NCI-H1417 treated with DMSO at 0.1 percent for 48 hours (cell line): Measurements from ENCODE around the gene TRIM28.
"Not testable (repeated sequence)": the region's sequence is repeated elsewhere in the genome, so short reads cannot be mapped to it uniquely, and the experiment has no call there.

Source experiments
- DNase-seq: peaks from one replicate; lab custom pipeline; 2025; lab: John Stamatoyannopoulos, UW

TRIM28 gene

DNA sequence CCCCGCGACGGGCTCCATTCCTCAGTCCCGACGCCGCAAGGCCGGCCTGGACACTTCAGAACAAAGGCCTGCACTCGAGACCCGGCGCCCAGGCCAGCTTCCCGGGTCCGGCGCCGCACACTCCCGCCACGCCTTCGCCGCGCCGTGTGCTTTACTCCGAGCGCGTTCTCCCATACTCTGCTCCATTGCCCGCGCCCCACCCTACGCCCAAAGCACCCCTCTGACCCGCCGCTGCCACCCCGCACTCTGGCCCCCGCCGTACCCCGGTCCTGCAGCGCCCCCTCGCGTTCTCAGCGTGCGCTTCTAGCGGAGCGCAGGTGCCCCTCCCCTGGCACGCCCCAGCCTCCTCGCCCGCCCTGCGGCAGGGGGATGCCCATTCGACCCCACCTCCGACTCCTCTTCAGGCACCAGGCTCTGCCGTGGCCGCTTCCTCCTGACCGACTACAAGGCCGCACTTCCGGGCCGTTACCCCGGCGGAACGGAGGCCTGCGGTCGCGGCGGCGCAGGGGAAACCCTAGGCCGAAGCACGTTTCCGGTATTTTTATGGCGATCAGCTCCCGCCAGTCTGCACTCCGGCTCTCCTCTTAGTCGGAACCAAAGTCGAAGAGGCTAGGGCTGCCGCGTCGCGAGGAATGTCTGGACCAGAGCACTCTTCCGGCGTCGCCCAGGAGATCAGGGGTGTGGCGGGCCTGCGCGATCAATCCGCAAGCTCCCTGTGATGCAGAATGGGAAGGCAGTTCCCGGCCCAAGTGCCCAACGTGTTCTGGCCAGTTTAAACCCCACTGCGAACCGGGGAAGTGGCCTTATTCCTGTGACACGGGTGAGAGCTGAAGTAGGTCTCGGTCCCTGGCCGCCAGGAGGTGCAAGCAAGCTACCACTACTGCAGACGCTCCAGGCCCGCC, 24.3 kb upstream of the TRIM28 start, which contains the start of gene ZBTB45:
Gene ZBTB45, minus strand, starts transcription at position 456 of the 902 bp plus-strand sequence. CDS start 2,137 bp downstream, outside the sequence.
- DNase-seq: peak; percentile 75

DNA sequence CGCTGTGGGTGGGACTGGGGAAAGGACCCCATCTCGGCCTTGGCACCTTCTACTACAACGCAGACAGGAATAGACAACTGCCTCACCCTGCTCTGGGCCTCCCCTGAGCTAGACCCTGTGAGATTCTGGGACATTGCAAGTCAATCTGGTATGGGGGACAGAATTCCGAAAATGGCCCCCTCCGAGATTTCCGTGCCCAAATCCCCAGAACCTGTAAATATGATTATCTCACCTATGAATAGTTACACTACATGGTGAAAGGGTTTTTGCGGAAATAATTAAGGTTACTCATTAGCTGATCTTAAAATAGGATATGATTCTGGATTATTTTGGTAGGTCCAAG, 23.6 kb upstream of the TRIM28 start:
- DNase-seq: no peak

DNA sequence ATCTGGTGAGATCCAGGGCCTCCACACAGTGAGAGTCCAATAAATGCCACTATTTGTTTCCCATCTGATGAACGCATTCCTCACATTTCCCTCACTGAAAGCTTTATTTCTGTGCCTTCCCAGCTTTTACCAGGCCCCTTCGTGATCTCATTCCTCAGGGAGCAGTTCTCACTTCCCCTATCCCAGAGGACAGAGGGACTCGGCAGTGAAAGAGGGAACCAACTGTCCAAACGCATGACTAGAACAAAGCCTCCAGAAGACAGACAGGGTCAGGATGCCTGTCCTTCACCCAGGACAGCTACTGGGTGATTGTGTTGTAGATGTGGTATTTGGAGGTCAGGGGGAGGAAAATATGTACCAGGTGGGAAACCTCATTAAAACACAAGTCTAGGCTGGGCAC, 22.2 kb upstream of the TRIM28 start:
- no peak for DNase-seq

DNA sequence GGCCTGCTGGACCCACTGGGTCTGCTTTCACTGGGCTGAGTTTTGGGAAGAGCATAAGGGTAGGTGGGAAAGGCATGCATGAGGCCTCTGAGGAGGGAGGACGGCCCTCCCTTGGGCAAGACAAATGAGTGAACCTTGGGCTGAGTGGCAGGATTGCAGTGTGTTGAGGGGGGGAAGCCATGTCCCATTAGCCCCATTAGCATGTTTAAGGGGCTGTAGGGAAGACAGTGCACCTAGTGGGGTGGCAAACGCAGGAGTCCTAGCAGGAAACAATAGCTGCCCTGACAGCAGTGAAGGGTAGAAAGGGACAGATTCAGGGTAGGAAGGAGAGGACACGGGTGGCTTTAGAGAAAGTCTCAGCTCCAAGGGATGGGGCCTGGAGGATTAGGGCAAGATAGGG, 21.2 kb upstream of the TRIM28 start:
- DNase-seq: no peak

DNA sequence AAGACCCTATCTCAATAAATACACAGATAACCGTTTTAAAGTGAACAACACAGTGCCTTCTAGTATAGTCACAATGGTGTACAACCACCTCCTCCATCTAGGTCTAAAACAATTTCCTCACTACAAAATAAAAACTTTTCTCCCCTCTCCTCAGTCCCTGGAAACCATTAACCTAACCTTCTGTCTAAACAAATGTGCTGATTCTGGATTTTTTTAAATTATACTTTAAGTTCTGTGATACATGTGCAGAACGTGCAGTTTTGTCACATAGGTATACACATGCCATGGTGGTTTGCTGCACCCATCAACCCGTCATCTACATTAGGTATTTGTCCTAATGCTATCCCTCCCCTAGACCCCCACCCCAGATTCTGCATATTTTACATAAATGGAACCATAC, 14.5 kb upstream of the TRIM28 start:
- no peak for DNase-seq

DNA sequence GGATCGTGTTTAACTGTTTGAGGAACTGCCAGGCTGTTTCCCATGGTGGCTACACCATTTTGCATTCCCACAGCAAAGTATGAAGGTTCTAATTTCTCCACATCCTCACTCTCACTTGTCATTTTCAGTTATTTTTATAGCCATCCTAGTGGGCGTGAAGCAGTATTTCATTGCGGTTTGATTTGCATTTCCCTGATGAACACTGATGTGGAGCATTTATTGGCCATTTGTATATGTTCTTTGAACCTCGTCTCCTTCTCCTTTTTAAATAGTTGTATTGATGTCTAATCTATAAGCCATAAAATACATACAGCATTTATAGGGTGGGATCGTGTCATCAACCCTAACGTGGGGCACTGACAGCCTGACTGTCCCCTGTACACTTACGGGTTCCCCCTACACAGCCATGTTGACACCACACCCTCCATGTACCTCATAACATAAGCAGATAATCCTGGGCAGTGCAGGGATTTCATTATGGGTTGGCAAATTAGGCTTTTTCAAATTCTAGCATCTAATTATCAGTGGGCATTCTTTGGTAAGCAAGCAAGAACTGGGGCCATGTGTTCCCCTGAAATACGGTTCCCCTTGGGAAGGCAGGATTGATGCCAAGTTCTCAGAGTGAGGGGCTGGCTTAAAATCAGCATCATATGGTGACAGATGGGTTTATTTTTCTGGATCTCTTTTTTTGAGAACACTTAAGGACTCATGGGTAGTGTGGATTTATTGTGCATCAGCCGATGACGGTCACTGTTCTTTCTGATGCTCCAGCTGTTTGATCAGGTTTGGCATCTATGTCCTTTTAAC, 12.6 kb upstream of the TRIM28 start:
- DNase-seq: no peak

DNA sequence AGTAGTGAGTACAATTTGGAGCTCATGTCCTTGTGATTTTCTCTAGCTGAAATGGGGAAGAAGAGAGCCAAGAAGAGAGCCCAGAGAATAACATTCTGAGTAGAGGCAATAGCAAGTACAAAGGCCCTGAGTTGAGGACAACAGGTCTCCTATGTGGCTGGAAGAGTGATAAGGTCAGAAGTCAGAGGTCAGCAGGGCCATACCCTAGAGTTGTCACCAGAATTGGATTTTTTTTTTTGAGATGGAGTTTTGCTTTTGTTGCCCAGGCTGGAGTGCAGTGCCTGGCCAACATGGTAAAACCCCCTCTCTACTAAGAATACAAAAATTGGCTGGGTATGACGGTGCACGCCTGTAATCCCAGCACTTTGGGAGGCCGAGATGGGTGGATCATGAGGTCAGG, 8.0 kb upstream of the TRIM28 start:
- no peak for DNase-seq

DNA sequence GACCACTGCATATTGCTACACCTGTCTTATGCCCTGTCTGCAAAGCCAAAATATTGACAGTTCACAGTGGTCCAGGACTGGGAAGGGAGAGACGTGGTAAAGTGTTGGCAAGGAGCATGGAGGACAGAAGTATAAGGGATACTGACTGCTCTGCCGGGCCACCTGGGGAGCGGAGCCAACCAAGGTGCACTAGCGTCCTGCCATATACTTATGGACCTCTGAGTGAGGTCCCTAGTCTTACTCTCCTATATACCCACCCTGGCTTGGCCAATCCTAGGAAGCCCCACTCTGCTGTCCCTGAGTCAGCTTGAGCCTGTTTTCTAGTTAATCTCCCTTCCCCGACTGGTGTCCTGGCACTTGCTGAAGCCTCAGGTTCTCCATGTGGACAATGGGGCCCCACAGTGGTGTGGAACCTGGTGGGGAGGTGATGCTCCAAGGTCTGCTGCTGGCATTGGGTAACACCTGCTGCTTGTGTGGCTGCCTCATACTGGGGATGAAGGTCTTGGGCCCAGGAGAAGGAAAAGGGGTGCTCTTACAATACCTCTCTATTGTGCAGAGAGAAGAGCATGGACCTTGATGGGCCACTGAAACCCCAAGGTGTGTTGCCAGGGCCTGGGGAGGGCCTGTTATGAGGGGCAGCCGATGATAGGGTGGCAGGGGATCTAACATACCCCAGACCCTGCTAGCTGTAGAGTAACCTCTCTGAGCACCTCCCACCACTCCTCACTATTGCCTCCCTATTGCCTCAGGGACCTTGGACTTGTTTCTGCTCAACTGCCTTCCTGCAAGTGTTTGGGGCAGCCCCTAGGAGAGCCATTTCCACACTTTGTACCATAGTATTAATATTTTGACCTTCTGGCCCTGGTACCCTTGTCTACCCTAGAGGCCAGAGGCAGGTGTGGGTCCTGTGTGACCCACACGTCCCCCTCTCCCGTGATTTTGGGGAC, 6.7 kb upstream of the TRIM28 start:
- DNase-seq: no peak

DNA sequence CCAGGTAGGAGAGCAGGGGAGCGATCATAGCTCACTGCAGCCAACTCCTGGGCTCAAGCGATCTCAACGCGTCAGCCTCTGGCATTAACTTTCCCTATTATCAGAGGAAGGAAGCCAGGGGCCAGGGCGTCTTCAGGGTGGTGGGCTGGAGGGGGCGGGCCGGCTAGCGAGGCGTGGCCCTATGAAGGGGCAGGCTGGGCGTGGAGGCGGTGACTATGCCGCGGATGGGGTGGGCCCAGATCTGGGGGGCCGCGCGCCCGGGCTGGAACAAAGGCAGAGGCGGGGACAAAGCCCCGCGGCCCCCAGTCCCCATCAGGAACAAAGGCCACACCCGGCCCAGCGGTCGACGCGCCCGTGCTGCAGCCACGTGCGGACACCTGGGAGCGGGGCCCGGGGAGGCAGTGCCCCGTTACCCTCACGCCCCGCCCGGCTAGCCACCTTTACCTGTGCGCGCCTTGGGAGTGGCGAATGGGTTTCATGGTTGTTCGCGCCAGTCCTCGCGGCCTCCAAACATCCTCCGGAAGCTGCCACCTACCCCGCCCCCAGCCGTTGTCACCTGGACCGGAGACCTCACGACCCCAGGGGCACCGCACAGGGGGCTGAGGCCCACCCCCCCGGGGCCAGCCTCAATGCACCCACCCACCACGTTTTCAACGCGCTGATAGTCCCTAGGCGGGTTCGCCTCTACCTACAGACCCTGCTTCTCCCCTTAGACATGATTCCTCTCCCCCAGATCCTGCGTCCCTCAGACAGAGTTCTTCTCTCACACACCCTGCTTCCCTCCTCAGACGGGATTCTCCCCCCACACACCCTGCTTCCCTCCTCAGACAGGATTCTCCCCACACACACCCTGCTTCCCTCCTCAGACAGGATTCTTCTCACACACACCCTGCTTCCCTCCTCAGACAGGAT, 5.4 kb upstream of the TRIM28 start:
- DNase-seq: peak; percentile 1

DNA sequence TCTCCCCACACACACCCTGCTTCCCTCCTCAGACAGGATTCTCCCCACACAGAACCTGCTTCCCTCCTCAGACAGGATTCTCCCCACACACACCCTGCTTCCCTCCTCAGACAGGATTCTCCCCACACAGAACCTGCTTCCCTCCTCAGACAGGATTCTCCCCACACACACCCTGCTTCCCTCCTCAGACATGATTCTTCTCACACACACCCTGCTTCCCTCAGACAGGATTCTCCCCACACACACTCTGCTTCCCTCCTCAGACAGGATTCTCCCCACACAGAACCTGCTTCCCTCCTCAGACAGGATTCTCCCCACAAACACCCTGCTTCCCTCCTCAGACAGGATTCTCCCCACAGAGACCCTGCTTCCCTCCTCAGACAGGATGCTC, 4.7 kb upstream of the TRIM28 start:
- not testable (repeated sequence) for DNase-seq

DNA sequence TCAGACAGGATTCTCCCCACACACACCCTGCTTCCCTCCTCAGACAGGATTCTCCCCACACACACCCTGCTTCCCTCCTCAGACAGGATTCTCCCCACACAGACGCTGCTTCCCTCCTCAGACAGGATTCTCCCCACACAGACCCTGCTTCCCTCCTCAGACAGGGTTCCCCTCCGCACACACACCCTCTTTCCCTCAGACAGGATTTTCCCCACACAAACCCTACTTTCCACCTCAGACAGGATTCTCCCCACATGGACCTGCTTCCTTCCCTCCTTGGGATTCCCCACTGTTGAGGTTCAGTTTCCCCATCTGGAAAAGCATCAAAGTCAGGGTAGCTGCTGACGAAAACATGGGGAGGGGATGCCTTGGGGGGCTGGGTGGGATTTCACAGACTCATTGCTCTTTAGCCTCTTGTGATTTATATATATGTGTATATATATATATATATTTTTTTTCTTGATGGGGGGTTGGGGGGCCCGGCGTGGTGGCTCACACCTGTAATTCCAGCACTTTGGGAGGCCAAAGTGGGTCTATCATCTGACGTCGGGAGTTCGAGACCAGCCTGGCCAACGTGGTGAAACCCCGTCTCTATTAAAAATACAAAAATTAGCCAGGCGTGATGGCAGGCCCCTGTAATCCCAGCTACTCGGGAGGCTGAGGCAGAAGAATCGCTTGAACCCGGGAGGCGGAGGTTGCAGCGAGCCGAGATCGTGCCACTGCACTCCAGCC, 1.1 kb upstream of the TRIM28 start:
- DNase-seq: not testable (repeated sequence)

DNA sequence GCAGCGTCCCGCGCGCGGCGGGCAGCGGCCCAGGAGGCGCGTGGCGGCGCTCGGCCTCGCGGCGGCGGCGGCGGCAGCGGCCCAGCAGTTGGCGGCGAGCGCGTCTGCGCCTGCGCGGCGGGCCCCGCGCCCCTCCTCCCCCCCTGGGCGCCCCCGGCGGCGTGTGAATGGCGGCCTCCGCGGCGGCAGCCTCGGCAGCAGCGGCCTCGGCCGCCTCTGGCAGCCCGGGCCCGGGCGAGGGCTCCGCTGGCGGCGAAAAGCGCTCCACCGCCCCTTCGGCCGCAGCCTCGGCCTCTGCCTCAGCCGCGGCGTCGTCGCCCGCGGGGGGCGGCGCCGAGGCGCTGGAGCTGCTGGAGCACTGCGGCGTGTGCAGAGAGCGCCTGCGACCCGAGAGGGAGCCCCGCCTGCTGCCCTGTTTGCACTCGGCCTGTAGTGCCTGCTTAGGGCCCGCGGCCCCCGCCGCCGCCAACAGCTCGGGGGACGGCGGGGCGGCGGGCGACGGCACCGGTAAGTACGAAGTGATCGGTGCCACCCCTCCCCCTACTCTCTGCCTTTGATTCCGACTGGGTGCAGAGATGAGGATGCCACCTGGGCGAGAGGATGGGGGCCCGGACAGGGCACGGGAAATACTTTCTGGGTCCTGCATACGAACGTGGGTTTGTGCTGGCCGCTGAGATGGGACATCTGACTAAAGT, 874 bp downstream of the TRIM28 start:
- no peak for DNase-seq

DNA sequence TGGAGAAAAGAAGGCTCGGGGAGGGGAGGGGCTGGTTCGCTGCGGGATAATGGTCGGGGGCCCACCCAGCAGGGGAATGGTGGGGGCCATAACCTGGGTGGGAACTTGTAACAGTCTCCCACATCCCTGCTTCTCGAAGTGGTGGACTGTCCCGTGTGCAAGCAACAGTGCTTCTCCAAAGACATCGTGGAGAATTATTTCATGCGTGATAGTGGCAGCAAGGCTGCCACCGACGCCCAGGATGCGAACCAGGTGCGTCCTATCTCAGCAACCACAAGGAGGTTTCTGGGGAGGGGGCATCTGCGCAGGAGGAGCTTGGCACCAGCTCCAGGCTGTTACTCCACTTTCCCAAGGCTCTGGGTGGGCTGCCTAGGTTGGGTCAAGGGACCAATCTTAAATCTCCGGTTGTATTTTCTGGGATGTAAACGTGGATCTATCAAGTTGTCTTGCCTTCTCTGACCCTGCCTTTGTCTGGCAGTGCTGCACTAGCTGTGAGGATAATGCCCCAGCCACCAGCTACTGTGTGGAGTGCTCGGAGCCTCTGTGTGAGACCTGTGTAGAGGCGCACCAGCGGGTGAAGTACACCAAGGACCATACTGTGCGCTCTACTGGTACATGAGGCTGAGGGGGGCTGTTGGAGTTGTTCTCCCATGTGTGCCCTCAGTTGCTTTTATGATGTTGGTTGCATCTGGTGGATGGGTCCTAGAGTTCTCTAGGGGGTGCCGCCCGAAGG, 1.6 kb downstream of the TRIM28 start:
- DNase-seq: no peak

DNA sequence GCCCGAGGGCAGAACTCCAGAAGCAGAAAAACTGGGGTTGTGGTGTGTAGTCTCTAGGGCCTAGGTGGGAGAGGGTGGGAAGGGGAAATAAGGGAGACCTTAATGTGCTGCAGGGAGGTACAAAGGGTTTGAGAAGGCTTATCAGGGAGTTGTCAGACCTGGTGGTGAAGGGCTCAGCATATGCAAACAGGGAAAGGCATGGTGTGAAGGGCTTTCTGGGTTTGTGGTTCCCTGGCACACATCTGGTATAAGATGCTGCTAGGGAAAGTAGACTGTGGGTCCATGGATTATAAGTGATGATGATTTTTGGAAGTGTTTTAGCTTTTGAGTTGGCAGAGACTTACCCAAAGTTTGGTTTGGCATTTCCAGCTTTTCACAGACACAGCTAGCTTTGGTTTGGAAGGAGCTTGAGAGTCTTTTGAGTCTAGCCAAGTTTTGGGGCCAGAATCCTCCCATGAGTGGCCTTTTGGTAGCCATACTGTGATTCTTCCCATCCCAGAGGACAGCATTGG, 2.2 kb downstream of the TRIM28 start:
- DNase-seq: no peak

DNA sequence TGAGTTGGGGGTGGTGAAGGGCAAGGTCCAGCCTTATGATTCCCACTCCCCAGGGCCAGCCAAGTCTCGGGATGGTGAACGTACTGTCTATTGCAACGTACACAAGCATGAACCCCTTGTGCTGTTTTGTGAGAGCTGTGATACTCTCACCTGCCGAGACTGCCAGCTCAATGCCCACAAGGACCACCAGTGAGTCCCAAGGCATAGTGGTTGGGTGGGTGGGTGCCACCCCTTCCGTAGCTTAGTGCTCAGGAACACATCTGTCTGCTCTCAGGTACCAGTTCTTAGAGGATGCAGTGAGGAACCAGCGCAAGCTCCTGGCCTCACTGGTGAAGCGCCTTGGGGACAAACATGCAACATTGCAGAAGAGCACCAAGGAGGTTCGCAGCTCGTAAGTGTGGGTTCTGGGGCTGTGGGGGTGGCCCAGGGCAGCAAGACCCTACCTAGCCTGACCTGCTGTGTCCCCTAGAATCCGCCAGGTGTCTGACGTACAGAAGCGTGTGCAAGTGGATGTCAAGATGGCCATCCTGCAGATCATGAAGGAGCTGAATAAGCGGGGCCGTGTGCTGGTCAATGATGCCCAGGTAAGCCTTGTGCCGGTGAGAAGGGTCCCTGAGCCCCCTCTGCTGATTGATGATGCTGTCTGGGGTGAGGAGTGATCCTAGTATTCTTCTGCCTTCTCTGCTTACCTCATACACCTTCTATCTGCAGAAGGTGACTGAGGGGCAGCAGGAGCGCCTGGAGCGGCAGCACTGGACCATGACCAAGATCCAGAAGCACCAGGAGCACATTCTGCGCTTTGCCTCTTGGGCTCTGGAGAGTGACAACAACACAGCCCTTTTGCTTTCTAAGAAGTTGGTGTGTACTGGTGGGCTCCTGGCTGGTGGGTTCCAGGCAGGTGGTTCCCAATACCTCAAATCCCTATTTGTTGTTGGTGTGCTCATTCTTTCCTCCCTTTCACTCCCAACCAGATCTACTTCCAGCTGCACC, 3.8 kb downstream of the TRIM28 start:
- no peak for DNase-seq

DNA sequence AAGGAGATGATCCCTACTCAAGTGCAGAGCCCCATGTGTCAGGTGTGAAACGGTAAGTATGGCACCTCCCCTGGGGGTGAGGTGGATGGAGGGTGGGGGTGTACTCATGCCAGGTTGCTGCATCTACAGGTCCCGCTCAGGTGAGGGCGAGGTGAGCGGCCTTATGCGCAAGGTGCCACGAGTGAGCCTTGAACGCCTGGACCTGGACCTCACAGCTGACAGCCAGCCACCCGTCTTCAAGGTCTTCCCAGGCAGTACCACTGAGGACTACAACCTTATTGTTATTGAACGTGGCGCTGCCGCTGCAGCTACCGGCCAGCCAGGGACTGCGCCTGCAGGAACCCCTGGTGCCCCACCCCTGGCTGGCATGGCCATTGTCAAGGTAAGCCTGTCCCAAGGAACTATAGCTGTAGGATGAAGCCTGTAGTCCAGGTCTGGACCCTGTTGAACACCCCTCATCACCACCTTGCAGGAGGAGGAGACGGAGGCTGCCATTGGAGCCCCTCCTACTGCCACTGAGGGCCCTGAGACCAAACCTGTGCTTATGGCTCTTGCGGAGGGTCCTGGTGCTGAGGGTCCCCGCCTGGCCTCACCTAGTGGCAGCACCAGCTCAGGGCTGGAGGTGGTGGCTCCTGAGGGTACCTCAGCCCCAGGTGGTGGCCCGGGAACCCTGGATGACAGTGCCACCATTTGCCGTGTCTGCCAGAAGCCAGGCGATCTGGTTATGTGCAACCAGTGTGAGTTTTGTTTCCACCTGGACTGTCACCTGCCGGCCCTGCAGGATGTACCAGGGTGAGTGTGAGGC, 5.2 kb downstream of the TRIM28 start:
- no peak for DNase-seq
